Naive thymus-derived CD8-positive, alpha-beta T cell (primary cell): ENCODE measurements around the gene COL1A2. TPM values are rescaled to one million over a fixed set of nuclear protein-coding genes. Genes with fewer than 3 reads are reported as not detected.

Experiments
- ATAC-seq, 2 donors: fragments of 150-1000 bp; cut with Tn5 transposase in 1 of 2; sonication (Bioruptor Pico), chemical (Tn5 transposase) in 1 of 2; 1 replicate in 1 of 2; 2 replicates in 1 of 2; pipeline ENCODE4 v1.10.0; 2021; ENCODE audit warnings: mild to moderate bottlenecking in 2 of 2, moderate library complexity in 2 of 2
- POLR2A ChIA-PET: fragments of 350-600 bp; sonication (Branson Sonifier 250); formaldehyde crosslinking; loops from one replicate; lab custom pipeline; 2021; ENCODE audit warnings: antibody characterized with exemption; lab: Charles Lee
- DNase-seq, 10 donors: peaks; one replicate each; pipeline versions ENCODE4 v3.0.0 to v3.0.0-alpha.2; 2020 to 2022
- H3K27ac Mint-ChIP-seq, 10 donors: one replicate each; pipeline ENCODE4 v1.8.0; 2020 to 2022; ENCODE audit warnings: mild to moderate bottlenecking in 10 of 10, mixed read lengths in 10 of 10, moderate library complexity in 4 of 10, inconsistent platforms in 1 of 10
- H3K27me3 Mint-ChIP-seq, 5 donors: one replicate each; pipeline ENCODE4 v1.8.0; 2021 to 2022; ENCODE audit warnings: mixed read lengths in 5 of 5
- H3K36me3 Mint-ChIP-seq, 3 donors: one replicate each; pipeline ENCODE4 v1.8.0; 2020 to 2022; ENCODE audit warnings: mixed read lengths in 3 of 3, mild to moderate bottlenecking in 2 of 3, inconsistent platforms in 1 of 3
- H3K4me1 Mint-ChIP-seq, 4 donors: one replicate each; pipeline ENCODE4 v1.8.0; 2021 to 2022; ENCODE audit warnings: mixed read lengths in 4 of 4
- H3K4me3 Mint-ChIP-seq, 10 donors: one replicate each; pipeline ENCODE4 v1.8.0; 2020 to 2022; ENCODE audit warnings: mild to moderate bottlenecking in 10 of 10, mixed read lengths in 10 of 10, moderate library complexity in 6 of 10, inconsistent platforms in 1 of 10
- H3K9me3 Mint-ChIP-seq, 9 donors: one replicate each; pipeline ENCODE4 v1.8.0; 2020 to 2022; ENCODE audit warnings: mixed read lengths in 9 of 9, mild to moderate bottlenecking in 3 of 9, inconsistent platforms in 1 of 9, moderate library complexity in 1 of 9
- polyA plus RNA-seq, 3 donors: library from polyadenylated mRNA; unstranded; fragments of 300-500 nt; fragmentation: Illumina TruSeq; gene quantifications; one replicate each; pipeline ENCODE4 v1.2.3, GENCODE V29; 2021
- total RNA-seq, 8 experiments: library from RNA in 2 of 8; stranded (reverse) in 2 of 8; gene quantifications; one replicate each; pipeline ENCODE4 v1.2.3 and lab custom pipeline; 2021 to 2026

Gene COL1A2
- total and polyA plus RNA-seq, 5 experiments from 2014 or later, result not detected

DNA sequence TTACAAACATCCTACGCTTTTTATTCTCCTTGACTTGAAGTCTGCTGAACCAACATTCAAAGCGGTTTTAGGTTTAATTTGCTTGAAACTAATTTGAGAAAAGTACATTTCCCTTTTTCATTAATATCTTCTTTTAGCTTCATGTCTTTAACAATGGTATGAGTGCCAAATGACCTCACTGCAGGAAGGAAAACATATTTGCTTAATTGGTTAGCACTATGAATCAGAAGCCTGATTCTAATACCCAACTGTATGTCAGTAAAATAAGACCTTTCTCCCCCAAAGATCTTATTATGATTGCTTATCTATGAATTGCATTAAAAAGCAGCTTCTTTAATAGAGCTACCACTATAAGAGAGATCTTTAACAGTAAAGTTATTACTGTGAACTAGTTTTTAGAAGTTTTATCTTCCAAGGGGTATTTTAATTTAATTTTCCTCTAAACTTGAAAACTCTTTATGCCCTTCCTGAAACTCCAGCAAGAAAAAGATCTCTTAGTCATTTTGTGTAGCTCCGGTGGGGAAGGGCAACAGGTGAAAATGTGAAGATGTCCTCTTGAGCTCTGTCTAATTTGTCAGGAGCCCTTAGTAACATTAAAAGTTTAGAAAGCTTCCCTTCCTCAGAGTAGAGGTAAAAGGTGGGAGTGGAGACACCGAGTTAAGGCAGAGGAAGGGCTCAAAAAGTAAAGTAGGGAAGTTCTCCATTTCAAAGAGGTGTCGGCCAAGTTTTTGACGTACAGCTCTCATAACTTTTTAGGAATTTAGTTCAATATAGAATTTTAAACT, 6.1 kb downstream of the COL1A2 start:
- ATAC-seq, result no peak
- POLR2A ChIA-PET, result no interaction called here
- peaks cover 15 to 53% (median 30%) of the 10 kb centered on the region in 5 donors for H3K27me3 Mint-ChIP-seq

DNA sequence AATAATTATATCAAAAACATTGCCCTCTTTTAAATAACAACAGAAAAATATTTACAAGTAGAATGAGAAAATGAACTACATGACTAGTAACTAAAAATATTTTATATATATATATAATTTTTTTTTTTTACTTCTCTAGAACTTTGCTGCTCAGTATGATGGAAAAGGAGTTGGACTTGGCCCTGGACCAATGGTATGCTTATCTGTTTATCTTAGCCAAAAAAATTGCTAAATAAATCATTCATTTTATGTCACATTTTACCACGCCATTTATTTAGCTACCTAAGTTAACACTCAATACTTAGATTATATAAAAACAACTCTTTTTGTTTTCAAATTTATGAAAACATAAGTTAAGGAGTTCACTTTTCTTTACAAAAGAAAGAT, 6.7 kb downstream of the COL1A2 start:
- Mint-ChIP-seq H3K27me3 (peaks cover 14 to 48% (median 24%) of the 10 kb centered on the region in 5 donors), H3K36me3 (no peaks in the 10 kb centered on the region), H3K4me1 (no peaks in the 10 kb centered on the region), H3K9me3 (no peaks in the 10 kb centered on the region), H3K27ac (no peak overlapping the region), H3K4me3 (no peak overlapping the region)
- DNase-seq (no peak), ATAC-seq (no peak)
- POLR2A ChIA-PET, result no interaction called here

More for the DNA sequence above, 6.1 kb downstream of the COL1A2 start:
- Mint-ChIP-seq H3K27ac (no peak overlapping the region), H3K36me3 (no peaks in the 10 kb centered on the region), H3K4me1 (no peaks in the 10 kb centered on the region), H3K9me3 (no peaks in the 10 kb centered on the region), H3K4me3 (no peak overlapping the region)
- DNase-seq, result no peak

DNA sequence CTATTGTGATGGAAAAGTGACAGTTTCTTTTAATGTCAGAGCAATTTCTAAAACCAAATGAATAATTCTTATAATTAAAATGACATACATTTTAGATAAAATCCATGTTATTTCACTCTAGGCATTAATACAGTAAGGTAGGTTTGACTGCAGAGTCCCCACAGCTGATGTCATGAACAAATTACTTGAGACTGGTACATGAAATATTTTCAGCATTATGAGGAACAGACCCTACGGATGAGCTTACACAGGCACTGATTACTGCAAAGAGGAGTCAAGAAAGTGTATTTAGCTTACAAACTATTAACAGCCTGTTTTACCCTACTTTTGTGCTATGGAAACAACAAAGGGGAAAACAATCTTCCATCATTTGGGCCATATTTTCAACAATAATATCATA, 8.9 kb downstream of the COL1A2 start:
- ATAC-seq (no peak), DNase-seq (no peak)
- POLR2A ChIA-PET, result no interaction called here
- Mint-ChIP-seq H3K36me3 (no peaks in the 10 kb centered on the region), H3K27ac (no peak overlapping the region), H3K4me1 (no peaks in the 10 kb centered on the region), H3K4me3 (no peak overlapping the region), H3K9me3 (no peaks in the 10 kb centered on the region), H3K27me3 (peaks cover 14 to 43% (median 23%) of the 10 kb centered on the region in 5 donors)

DNA sequence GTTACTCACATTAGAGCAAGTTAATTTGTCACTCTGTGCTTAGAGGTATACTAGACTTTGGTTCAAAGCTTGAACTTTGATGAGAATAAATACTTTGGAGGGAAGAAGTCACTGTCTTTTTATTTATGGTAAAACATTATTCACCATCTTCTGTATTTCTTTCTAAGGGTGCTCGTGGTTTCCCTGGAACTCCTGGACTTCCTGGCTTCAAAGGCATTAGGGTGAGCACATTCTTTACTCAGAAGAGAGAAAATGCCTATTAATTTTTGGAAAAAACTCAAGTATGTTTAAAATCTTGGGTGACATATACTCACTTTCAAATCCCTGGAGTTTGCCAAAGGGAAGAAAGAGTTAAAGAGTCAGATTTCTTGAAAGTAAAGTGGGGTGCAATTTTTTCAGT, 10.8 kb downstream of the COL1A2 start:
- Mint-ChIP-seq H3K27ac (no peak overlapping the region), H3K4me1 (no peaks in the 10 kb centered on the region), H3K36me3 (no peaks in the 10 kb centered on the region), H3K4me3 (no peak overlapping the region), H3K27me3 (peaks cover 12 to 47% (median 16%) of the 10 kb centered on the region in 5 donors), H3K9me3 (no peaks in the 10 kb centered on the region)
- no peak for DNase-seq
- POLR2A ChIA-PET, result no interaction called here
- no peak for ATAC-seq

DNA sequence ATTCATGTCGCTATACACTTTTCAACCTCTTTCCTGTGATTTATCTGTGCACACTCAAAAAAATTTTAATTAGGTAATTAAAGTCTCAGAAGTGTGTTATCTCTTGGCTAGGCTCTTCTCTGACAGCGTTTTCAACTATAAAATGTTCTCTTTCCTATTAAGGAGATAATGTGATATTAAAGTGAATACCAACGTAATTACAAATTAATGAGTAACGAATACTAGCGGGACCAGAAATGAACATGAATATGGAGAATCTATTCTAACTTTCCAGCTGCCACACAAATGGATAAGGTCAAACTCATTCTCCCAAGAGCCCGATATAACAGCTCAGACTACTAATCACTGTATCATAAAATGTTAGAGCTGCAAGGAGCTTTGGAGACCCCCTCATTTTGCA, 12.0 kb downstream of the COL1A2 start:
- ATAC-seq (no peak), DNase-seq (no peak)
- H3K9me3 Mint-ChIP-seq, result no peaks in the 10 kb centered on the region
- H3K27me3 Mint-ChIP-seq, result peaks cover 8 to 38% (median 15%) of the 10 kb centered on the region in 5 donors
- POLR2A ChIA-PET, result no interaction called here
- no peaks in the 10 kb centered on the region for H3K36me3 Mint-ChIP-seq
- H3K4me3 Mint-ChIP-seq, result no peak overlapping the region
- no peak overlapping the region for H3K27ac Mint-ChIP-seq
- H3K4me1 Mint-ChIP-seq, result peaks cover 0 to 4% (median 0%) of the 10 kb centered on the region in 4 donors

DNA sequence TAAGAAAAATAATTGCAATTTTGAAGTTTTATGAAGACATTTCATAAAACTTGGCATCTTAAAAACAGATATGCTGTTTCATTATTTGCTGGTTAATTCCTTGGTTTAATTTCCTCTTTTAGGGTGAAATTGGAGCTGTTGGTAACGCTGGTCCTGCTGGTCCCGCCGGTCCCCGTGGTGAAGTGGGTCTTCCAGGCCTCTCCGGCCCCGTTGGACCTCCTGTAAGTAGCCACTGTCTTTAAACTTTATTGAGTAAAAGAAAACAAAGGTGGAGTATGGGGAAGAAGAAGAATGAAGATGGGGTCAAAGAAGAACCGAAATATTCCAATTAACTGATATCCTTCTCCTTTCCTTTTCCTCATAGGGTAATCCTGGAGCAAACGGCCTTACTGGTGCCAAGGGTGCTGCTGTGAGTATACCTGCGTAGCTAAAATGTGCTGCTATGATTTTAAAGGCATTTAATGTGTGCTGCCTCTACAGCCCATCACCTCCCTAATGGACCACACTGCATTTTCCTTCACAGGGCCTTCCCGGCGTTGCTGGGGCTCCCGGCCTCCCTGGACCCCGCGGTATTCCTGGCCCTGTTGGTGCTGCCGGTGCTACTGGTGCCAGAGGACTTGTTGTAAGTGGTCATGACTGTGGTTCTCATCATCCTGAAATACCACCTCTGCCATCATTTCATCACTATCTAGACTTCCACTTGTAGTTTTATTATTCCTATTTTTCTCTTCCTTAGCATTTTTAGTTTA, 14.7 kb downstream of the COL1A2 start:
- DNase-seq (no peak), ATAC-seq (no peak)
- peaks cover 0 to 4% (median 0%) of the 10 kb centered on the region in 4 donors for H3K4me1 Mint-ChIP-seq
- peaks cover 6 to 24% (median 7%) of the 10 kb centered on the region in 5 donors for H3K27me3 Mint-ChIP-seq
- no peak overlapping the region for H3K27ac Mint-ChIP-seq
- H3K4me3 Mint-ChIP-seq, result no peak overlapping the region
- no peaks in the 10 kb centered on the region for H3K36me3 Mint-ChIP-seq
- POLR2A ChIA-PET, result no interaction called here
- H3K9me3 Mint-ChIP-seq, result no peaks in the 10 kb centered on the region

DNA sequence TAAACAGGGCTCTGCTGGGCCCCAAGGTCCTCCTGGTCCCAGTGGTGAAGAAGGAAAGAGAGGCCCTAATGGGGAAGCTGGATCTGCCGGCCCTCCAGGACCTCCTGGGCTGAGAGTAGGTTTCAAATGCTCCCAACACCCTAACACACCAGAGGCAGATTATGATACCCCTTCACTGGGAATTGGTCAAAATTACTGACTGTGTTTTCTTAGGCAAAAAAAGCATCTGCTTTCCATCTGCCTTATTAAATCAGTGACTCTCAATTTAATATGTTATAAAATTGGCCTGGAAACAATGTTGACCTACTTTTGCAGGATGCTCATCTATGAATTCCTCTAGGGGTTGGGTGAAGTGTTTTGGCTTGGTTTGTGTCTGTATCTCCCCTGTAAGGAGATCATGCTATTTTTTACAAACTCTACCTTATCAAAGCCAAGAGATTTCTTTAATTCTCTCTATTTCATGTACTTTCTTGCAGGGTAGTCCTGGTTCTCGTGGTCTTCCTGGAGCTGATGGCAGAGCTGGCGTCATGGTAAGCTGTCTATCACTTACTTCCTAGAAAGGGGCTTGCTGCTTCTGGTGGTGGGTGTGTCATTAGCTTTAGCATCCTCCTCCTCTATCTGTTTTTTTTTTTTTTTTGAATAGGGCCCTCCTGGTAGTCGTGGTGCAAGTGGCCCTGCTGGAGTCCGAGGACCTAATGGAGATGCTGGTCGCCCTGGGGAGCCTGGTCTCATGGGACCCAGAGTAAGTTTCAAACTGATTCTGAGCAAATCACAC, 15.9 kb downstream of the COL1A2 start:
- Mint-ChIP-seq H3K4me3 (no peak overlapping the region), H3K36me3 (no peaks in the 10 kb centered on the region), H3K27ac (no peak overlapping the region), H3K4me1 (peaks cover 0 to 4% (median 0%) of the 10 kb centered on the region in 4 donors), H3K9me3 (no peaks in the 10 kb centered on the region), H3K27me3 (peaks cover 5 to 24% (median 6%) of the 10 kb centered on the region in 5 donors)
- POLR2A ChIA-PET, result no interaction called here
- no peak for ATAC-seq
- DNase-seq, result no peak

DNA sequence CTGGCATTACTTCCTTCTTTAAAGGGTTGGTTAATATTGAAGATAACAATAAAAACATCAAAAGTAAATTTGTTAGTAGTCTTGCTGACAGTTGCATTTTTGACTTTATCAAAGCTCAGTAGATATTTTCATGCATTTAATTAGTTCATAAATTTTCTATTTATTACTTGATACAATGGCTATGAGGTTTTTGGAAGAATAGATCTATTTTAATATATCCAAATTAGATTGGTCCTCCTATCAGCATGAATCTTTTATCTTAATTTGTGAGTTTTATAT, 16.4 kb downstream of the COL1A2 start:
- no peaks in the 10 kb centered on the region for H3K9me3 Mint-ChIP-seq
- no peak overlapping the region for H3K27ac Mint-ChIP-seq
- peaks cover 5 to 24% (median 6%) of the 10 kb centered on the region in 5 donors for H3K27me3 Mint-ChIP-seq
- ATAC-seq (no peak), DNase-seq (no peak)
- H3K4me1 Mint-ChIP-seq, result peaks cover 0 to 4% (median 0%) of the 10 kb centered on the region in 4 donors
- no peak overlapping the region for H3K4me3 Mint-ChIP-seq
- POLR2A ChIA-PET, result no interaction called here
- no peaks in the 10 kb centered on the region for H3K36me3 Mint-ChIP-seq

DNA sequence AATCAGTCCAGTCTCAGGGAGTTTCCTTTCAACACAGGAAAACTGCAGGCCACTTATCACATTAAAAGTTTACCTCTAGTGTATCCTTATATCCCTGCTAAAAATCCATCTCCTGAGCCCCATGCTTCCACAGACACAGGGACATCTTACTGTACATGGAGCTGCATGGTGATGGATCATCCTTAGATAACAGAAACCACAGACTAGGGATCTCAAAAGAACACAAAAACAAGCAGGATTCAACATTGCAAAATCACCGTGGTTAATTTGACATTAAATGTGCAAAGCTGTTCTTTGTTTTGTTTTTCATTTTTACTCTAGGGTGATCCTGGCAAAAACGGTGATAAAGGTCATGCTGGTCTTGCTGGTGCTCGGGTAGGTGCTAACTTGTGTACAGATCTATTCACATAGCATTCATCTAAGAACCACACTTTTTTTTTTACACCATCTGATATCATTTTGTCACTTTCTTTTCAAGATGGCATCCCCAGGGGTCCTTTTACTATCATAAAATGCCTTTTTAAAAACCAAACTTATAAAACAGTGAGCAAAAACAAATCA, 18.1 kb downstream of the COL1A2 start:
- H3K36me3 Mint-ChIP-seq, result no peaks in the 10 kb centered on the region
- H3K27ac Mint-ChIP-seq, result no peak overlapping the region
- H3K4me1 Mint-ChIP-seq, result peaks cover 0 to 4% (median 0%) of the 10 kb centered on the region in 4 donors
- POLR2A ChIA-PET, result no interaction called here
- peaks cover 5 to 25% (median 8%) of the 10 kb centered on the region in 5 donors for H3K27me3 Mint-ChIP-seq
- no peak for DNase-seq
- no peak overlapping the region for H3K4me3 Mint-ChIP-seq
- no peaks in the 10 kb centered on the region for H3K9me3 Mint-ChIP-seq
- no peak for ATAC-seq

DNA sequence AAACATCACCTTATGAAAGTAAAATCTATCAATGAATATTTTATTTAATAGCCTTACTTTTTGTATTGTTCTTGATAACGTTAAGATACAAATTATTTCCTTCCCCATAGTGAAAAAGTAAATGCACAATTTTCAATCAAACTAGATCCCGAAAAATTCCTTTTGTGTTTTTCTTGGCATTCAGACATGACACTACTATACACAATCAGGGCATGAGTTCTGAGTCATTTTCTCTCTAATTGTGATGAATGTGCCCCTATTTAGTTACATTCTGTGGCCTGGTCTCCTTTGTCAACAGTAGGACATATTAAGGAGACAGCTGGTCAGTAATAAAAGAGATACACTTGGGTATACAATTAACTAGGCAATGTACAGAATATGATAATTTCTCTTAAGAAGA, 19.8 kb downstream of the COL1A2 start:
- no peak overlapping the region for H3K4me3 Mint-ChIP-seq
- H3K9me3 Mint-ChIP-seq, result no peaks in the 10 kb centered on the region
- no peaks in the 10 kb centered on the region for H3K36me3 Mint-ChIP-seq
- H3K27me3 Mint-ChIP-seq, result peaks cover 3 to 18% (median 4%) of the 10 kb centered on the region in 5 donors
- ATAC-seq (no peak), DNase-seq (no peak)
- H3K4me1 Mint-ChIP-seq, result peaks cover 0 to 4% (median 0%) of the 10 kb centered on the region in 4 donors
- H3K27ac Mint-ChIP-seq, result no peak overlapping the region
- POLR2A ChIA-PET, result no interaction called here

DNA sequence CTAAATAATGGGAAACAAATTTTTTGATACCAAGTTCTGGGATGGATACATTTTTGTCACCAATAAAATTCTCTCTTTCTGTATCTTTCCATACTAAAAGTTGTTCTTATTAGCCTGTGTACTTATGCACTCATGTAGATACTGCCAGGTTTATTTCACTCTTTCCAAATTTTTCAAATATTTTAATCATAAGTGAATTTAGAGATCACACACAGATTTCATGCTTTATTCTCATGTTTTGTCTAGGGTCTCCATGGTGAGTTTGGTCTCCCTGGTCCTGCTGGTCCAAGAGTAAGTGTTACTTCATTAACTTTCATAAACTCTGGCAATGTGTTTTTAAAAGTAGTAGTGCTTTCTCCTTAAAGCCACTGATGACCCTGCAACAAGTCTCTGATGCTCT, 20.3 kb downstream of the COL1A2 start:
- Mint-ChIP-seq H3K27me3 (peaks cover 2 to 22% (median 4%) of the 10 kb centered on the region in 5 donors), H3K27ac (no peak overlapping the region), H3K36me3 (no peaks in the 10 kb centered on the region), H3K4me1 (peaks cover 0 to 4% (median 0%) of the 10 kb centered on the region in 4 donors), H3K4me3 (no peak overlapping the region), H3K9me3 (no peaks in the 10 kb centered on the region)
- DNase-seq, result no peak
- ATAC-seq, result no peak
- POLR2A ChIA-PET, result no interaction called here

DNA sequence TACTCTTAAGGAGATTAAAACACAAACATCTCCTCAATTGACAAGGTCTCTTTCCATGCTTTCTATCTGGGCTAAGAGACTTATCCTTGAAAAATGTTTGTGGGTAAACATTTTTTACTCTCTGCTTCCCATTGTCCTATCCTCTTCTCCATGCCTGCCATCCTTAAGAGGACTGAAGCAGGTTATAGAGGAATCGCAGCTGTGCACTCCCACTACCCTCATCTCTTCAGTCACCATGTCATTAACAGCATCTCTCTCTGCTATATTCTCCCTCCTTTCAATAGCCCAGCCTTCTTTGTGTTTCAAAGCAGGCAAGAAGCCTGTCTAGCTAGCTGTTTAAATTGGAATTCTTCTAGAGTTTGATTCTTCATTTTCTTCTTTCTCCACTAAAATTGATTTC, 22.6 kb downstream of the COL1A2 start:
- DNase-seq, result no peak
- Mint-ChIP-seq H3K4me3 (no peak overlapping the region), H3K36me3 (no peaks in the 10 kb centered on the region), H3K9me3 (no peaks in the 10 kb centered on the region), H3K4me1 (no peaks in the 10 kb centered on the region), H3K27me3 (peaks cover 0 to 17% (median 1%) of the 10 kb centered on the region in 5 donors), H3K27ac (no peak overlapping the region)
- no peak for ATAC-seq
- POLR2A ChIA-PET, result no interaction called here

DNA sequence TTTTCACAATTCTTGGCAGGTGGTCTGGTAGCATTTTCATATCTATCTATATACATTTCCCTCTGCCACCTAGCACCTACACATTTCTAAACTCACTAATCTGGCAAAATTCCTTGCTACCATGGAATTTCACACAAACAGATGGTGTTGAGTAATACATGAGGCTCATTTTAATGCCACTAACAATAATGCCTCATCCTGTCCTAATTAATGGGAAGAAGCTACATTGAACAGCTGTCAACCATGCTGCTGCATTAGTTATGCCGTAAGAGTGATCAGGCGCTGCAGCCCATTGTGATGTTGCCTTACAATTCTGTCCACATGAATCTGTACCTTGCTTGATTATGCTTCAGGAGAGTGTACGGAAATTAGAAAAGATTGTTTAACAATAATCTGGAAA, 23.2 kb downstream of the COL1A2 start:
- Mint-ChIP-seq H3K4me3 (no peak overlapping the region), H3K27ac (no peak overlapping the region), H3K36me3 (no peaks in the 10 kb centered on the region), H3K9me3 (no peaks in the 10 kb centered on the region), H3K4me1 (no peaks in the 10 kb centered on the region), H3K27me3 (peaks cover 0 to 17% (median 1%) of the 10 kb centered on the region in 5 donors)
- DNase-seq (no peak), ATAC-seq (no peak)
- POLR2A ChIA-PET, result no interaction called here
